HCT116 (cell line): ENCODE results near the gene SERTAD3. TPM values are rescaled to one million over a fixed set of nuclear protein-coding genes. Genes with fewer than 3 reads are reported as not detected.

Source experiments
- ATAC-seq: fragments of 200-7000 bp; cut with Tn5 transposase; 2 replicates; pipeline ENCODE4 v1.9.1; 2020; ENCODE audit warnings: mild to moderate bottlenecking, moderate library complexity
- BruUV-seq: library from RNA; stranded (reverse); fragments of 400-500 nt; replicated peaks from 2 replicates; lab custom pipeline; 2021; lab: Mats Ljungman, UMichigan
- CTCF ChIA-PET: fragments of 300-600 bp; sonication (Branson Sonifier 250); formaldehyde crosslinking; loops from one replicate; lab custom pipeline; 2021; ENCODE audit warnings: antibody characterized with exemption; lab: Charles Lee
- POLR2A ChIA-PET: fragments of 300-600, 350-600 bp; sonication (Branson Sonifier 250); formaldehyde crosslinking; loops from one replicate; lab custom pipeline; 2021; ENCODE audit warnings: antibody characterized with exemption; lab: Charles Lee
- RAD21 ChIA-PET, 2 experiments: fragments of 300-600 bp; sonication (Branson Sonifier 250); formaldehyde crosslinking; loops; one replicate each; lab custom pipeline; 2023; ENCODE audit warnings: low total read pairs in 2 of 2; ENCODE audit not compliant: uncharacterized antibody in 2 of 2, unreplicated experiment in 2 of 2, low non-redundant PET in 1 of 2; lab: Charles Lee
- DNase-seq: peaks from one replicate; pipeline ENCODE4 v3.0.0-alpha.2; 2010; ENCODE audit warnings: low read depth, low spot score
- H2AFZ ChIP-seq: fragments of 200-600 bp; shearing (Covaris generic), sonication (generic); 2 replicates; pipeline ENCODE4 v1.6.1; 2017; ENCODE audit warnings: low read depth, mixed run types, mixed read lengths, antibody characterized with exemption, low read length; ENCODE audit not compliant: poor library complexity, severe bottlenecking
- H3K27ac ChIP-seq: 2 replicates; pipeline ENCODE4 v1.5.1; 2012; ENCODE audit warnings: low read depth, low read length
- H3K27me3 ChIP-seq: fragments of 200-600 bp; sonication (generic); 2 replicates; pipeline ENCODE4 v1.6.1; 2016; ENCODE audit warnings: mixed run types, low read length, mixed read lengths; ENCODE audit not compliant: insufficient read depth
- H3K36me3 ChIP-seq, 2 experiments: fragments of 200-500 bp in 1 of 2; fragments of 200-600 bp in 1 of 2; sonication (Bioruptor generic) in 1 of 2; sonication (generic) in 1 of 2; 2 replicates each; pipeline versions ENCODE4 v1.5.1 to v1.6.1; 2014 to 2016; ENCODE audit warnings: low read length in 2 of 2, inconsistent platforms in 1 of 2, mixed read lengths in 1 of 2, mixed run types in 1 of 2; ENCODE audit not compliant: insufficient read depth in 2 of 2, control insufficient read depth in 1 of 2
- H3K4me1 ChIP-seq, 2 experiments: fragments of 200-600 bp in 1 of 2; sonication (generic) in 1 of 2; 2 replicates each; pipeline versions ENCODE4 v1.5.1 to v1.6.1; 2012 to 2017; ENCODE audit warnings: low read length in 2 of 2, inconsistent platforms in 1 of 2, mild to moderate bottlenecking in 1 of 2, mixed read lengths in 1 of 2, mixed run types in 1 of 2, moderate library complexity in 1 of 2; ENCODE audit not compliant: insufficient read depth in 2 of 2, control insufficient read depth in 1 of 2
- H3K4me2 ChIP-seq: fragments of 200-600 bp; sonication (generic); 2 replicates; pipeline ENCODE4 v1.6.1; 2017; ENCODE audit warnings: mixed run types, low read length, mixed read lengths
- H3K4me3 ChIP-seq, 2 experiments: fragments of 200-600 bp in 1 of 2; sonication (generic) in 1 of 2; replicated peaks in 1 of 2; 2 replicates each; pipeline ENCODE4 v1.5.1; 2011 to 2016; ENCODE audit warnings: low read length in 2 of 2, control low read depth in 1 of 2, low read depth in 1 of 2, mild to moderate bottlenecking in 1 of 2, mixed read lengths in 1 of 2, mixed run types in 1 of 2
- H3K79me2 ChIP-seq: fragments of 200-600 bp; sonication (generic); 2 replicates; pipeline ENCODE4 v1.6.1; 2017; ENCODE audit warnings: mild to moderate bottlenecking, mixed run types, low read length, moderate library complexity, mixed read lengths; ENCODE audit not compliant: insufficient read depth
- H3K9ac ChIP-seq: fragments of 200-600 bp; sonication (generic); 2 replicates; pipeline ENCODE4 v1.6.1; 2016; ENCODE audit warnings: low read length, mixed read lengths
- H3K9me2 ChIP-seq: fragments of 200-600 bp; sonication (generic), shearing (Covaris generic); 2 replicates; pipeline ENCODE4 v1.6.1; 2017; ENCODE audit warnings: mixed run types, mild to moderate bottlenecking, moderate library complexity; ENCODE audit not compliant: insufficient read depth
- H3K9me3 ChIP-seq, 2 experiments: fragments of 200-500 bp in 1 of 2; fragments of 200-600 bp in 1 of 2; sonication (Bioruptor generic) in 1 of 2; sonication (generic) in 1 of 2; 2 replicates each; pipeline ENCODE4 v1.6.1; 2014 to 2017; ENCODE audit warnings: low read length in 2 of 2, mixed read lengths in 2 of 2, inconsistent platforms in 1 of 2, low read depth in 1 of 2, mild to moderate bottlenecking in 1 of 2, mixed run types in 1 of 2, moderate library complexity in 1 of 2; ENCODE audit not compliant: control insufficient read depth in 1 of 2, insufficient read depth in 1 of 2
- H4K20me1 ChIP-seq: fragments of 200-600 bp; sonication (generic), shearing (Covaris generic); 2 replicates; pipeline ENCODE4 v1.6.1; 2017; ENCODE audit warnings: mixed run types, mild to moderate bottlenecking, moderate library complexity; ENCODE audit not compliant: insufficient read depth
- CBX3 ChIP-seq: IDR thresholded peaks from 2 replicates; pipeline ENCODE4 v1.6.1; 2012; ENCODE audit warnings: low read depth
- CEBPB ChIP-seq: IDR thresholded peaks from 2 replicates; pipeline ENCODE4 v1.6.1; 2012; ENCODE audit warnings: low read depth
- CTCF ChIP-seq, 3 experiments: fragments of 200-600 bp in 1 of 3; sonication (generic) in 1 of 3; IDR thresholded peaks in 2 of 3; conservative IDR thresholded peaks in 1 of 3; 2 replicates each; pipeline ENCODE4 v1.5.1; 2012 to 2017; ENCODE audit warnings: low read depth in 2 of 3, low read length in 2 of 3, antibody characterized with exemption in 1 of 3, borderline replicate concordance in 1 of 3, control low read depth in 1 of 3, mild to moderate bottlenecking in 1 of 3, mixed read lengths in 1 of 3, mixed run types in 1 of 3, moderate library complexity in 1 of 3; ENCODE audit not compliant: insufficient read depth in 1 of 3
- ELF1 ChIP-seq: IDR thresholded peaks from 2 replicates; pipeline ENCODE4 v1.6.1; 2012; ENCODE audit warnings: low read depth, borderline replicate concordance
- EZH2 ChIP-seq: fragments of 200-600 bp; sonication (generic); IDR thresholded peaks from 2 replicates; pipeline ENCODE4 v1.6.1; 2017; ENCODE audit warnings: antibody characterized with exemption, mixed run types
- FOSL1 ChIP-seq: IDR thresholded peaks from 2 replicates; pipeline ENCODE4 v1.6.1; 2012; ENCODE audit warnings: low read depth
- JUND ChIP-seq: IDR thresholded peaks from 2 replicates; pipeline ENCODE4 v1.6.1; 2012
- POLR2A ChIP-seq: IDR thresholded peaks from 2 replicates; pipeline ENCODE4 v1.7.0; 2011; ENCODE audit warnings: borderline replicate concordance; ENCODE audit not compliant: insufficient read depth, insufficient read length; ENCODE audit errors: extremely low read depth
- RAD21 ChIP-seq: IDR thresholded peaks from 2 replicates; pipeline ENCODE4 v1.6.1; 2012; ENCODE audit warnings: low read depth, mild to moderate bottlenecking
- SIN3A ChIP-seq: IDR thresholded peaks from 2 replicates; pipeline ENCODE4 v1.6.1; 2012; ENCODE audit warnings: low read depth
- SP1 ChIP-seq: IDR thresholded peaks from 2 replicates; pipeline ENCODE4 v1.6.1; 2012; ENCODE audit warnings: low read depth
- SRF ChIP-seq: IDR thresholded peaks from 2 replicates; pipeline ENCODE4 v1.6.1; 2012; ENCODE audit warnings: low read depth
- ZBTB33 ChIP-seq: IDR thresholded peaks from 2 replicates; pipeline ENCODE4 v1.6.1; 2011; ENCODE audit warnings: mild to moderate bottlenecking, low read length, moderate library complexity; ENCODE audit not compliant: insufficient replicate concordance; ENCODE audit errors: extremely low read depth
- ZFX ChIP-seq: fragments of 450-650 bp; IDR thresholded peaks from 2 replicates; pipeline ENCODE4 v1.6.1; 2017
- ZNF274 ChIP-seq: fragments of 200-500 bp; sonication (Bioruptor generic); IDR thresholded peaks from 2 replicates; pipeline ENCODE4 v1.6.1; 2014; ENCODE audit warnings: mild to moderate bottlenecking, low read depth, low read length, inconsistent platforms
- intact Hi-C: fragments of 100-400 bp; cut with micrococcal nuclease; formaldehyde crosslinking; loops from 2 replicates; pipeline ENCODE4 v1.10.0; 2022
- total RNA-seq: library from RNA; stranded (reverse); gene quantifications from one replicate; pipeline ENCODE4 v1.2.1, GENCODE V29; 2021; ENCODE audit not compliant: unreplicated experiment

Gene SERTAD3
- total RNA-seq, 1 experiment from 2014 or later = 32.4 TPM

- Histone ChIP-seq H3K79me2 (peaks cover 30% of the 10 kb centered on the region), H3K9ac (peak overlapping the region; percentile 85), H3K9me3 (no peaks in the 10 kb centered on the region), H3K27me3 (no peaks in the 10 kb centered on the region), H3K9me2 (no peaks in the 10 kb centered on the region), H3K4me3 (peak overlapping the region; percentile 71 to 100), H4K20me1 (no peaks in the 10 kb centered on the region), H3K27ac (peak overlapping the region; percentile 97), H3K36me3 (peaks cover 13 to 18% of the 10 kb centered on the region in 2 experiments; a peak in 3 of 4 replicates), H2AFZ (no peak overlapping the region), H3K4me2 (peak overlapping the region; percentile 89), H3K4me1 (peaks cover 22 to 31% of the 10 kb centered on the region in 2 experiments)
- ATAC-seq (no peak), DNase-seq (no peak)
- POLR2A ChIA-PET = interaction anchor here (0.5 to 3.1 kb wide), 11 partner anchors 8 to 176 kb away, joined by 3 to 28 read pairs (median 6); partner anchors contain the start of genes BLVRB and SERTAD1
- TF ChIP-seq SIN3A (no peak), POLR2A (peak; percentile 48)
- RAD21 ChIA-PET = interaction anchor here (0.6 to 1.3 kb wide), 4 partner anchors 21 to 302 kb away, joined by 3 to 7 read pairs (median 4); partner anchors contain the start of gene BLVRB (in 1 of the 2)
- CTCF ChIA-PET = interaction anchor here (0.9 to 1.4 kb wide), 8 partner anchors 10 to 161 kb away, joined by 3 to 10 read pairs (median 4); partner anchors contain the start of gene BLVRB
- intact Hi-C loops = loop anchor here (1.0 kb wide), 1 partner anchor 17 kb away; the partner anchor contains the start of gene SERTAD1
- no TSS peak for BruUV-seq
Measured at GRCh38 chr19:40442328-40443130, 1.6 kb downstream of the SERTAD3 start.

GRCh38 chr19:40441719-40442253 is 2.3 kb downstream of the SERTAD3 start:
- ATAC-seq (no peak), DNase-seq (no peak)
- Histone ChIP-seq H3K79me2 (peaks cover 30% of the 10 kb centered on the region), H3K9me2 (no peaks in the 10 kb centered on the region), H3K27ac (peak overlapping the region; percentile 97; the same call in 1 of the 2 replicates), H4K20me1 (no peaks in the 10 kb centered on the region), H3K4me2 (0 out of 2 replicates have a peak overlapping the region, but pooled peaks have one; percentile 89), H3K4me3 (0 out of 4 replicates have a peak overlapping the region, but pooled peaks of 1 of the 2 experiments have one; percentile 71), H3K27me3 (no peaks in the 10 kb centered on the region), H3K4me1 (peaks cover 22 to 31% of the 10 kb centered on the region in 2 experiments), H3K36me3 (peaks cover 13 to 18% of the 10 kb centered on the region in 2 experiments; a peak in 3 of 4 replicates), H2AFZ (no peak overlapping the region), H3K9me3 (no peaks in the 10 kb centered on the region), H3K9ac (peak overlapping the region; percentile 85; the same call in 1 of the 2 replicates)
- intact Hi-C loops = no loop called here
- CTCF ChIA-PET = no interaction called here
- RAD21 ChIA-PET = no interaction called here
- POLR2A ChIA-PET = interaction anchor here (2.0 to 3.1 kb wide), 2 partner anchors 15 to 23 kb away, joined by 24 to 28 read pairs; partner anchors contain the start of genes BLVRB and SERTAD1
- no TSS peak for BruUV-seq
- TF ChIP-seq SP1 (no peak), CEBPB (no peak), JUND (no peak), ZBTB33 (no peak), CBX3 (no peak), FOSL1 (no peak), EZH2 (no peak), CTCF (IDR thresholded peaks at IDR 0.05 in 2 of 3, conservative IDR thresholded peaks at IDR 0.05 in 1 of 3; ENCODE audit: borderline replicate concordance in 1 of 3, insufficient read depth in 1 of 3, low read depth in 2 of 3, low read length in 2 of 3) (no peak), ELF1 (no peak), RAD21 (no peak), POLR2A (no peak), SRF (no peak), ZFX (no peak), ZNF274 (no peak)
